HG02981 (cell line): ENCODE data around the gene CHST13.
"Not testable (repeated sequence)": the region's sequence is repeated elsewhere in the genome, so short reads cannot be mapped to it uniquely, and the experiment has no call there.

Experiments used
- ATAC-seq: cut with Tn5 transposase; IDR thresholded peaks from one replicate; pipeline ENCODE4 v1.9.1; 2021; ENCODE audit warnings: mild to moderate bottlenecking, moderate library complexity; ENCODE audit not compliant: unreplicated experiment

CHST13 gene

GRCh38 chr3:126581569-126581968 is 57.6 kb downstream of the CHST13 start:
- ATAC-seq, result no peak

GRCh38 chr3:126582311-126582710 is 58.4 kb downstream of the CHST13 start:
- ATAC-seq, result no peak

GRCh38 chr3:126591515-126591914 is 67.6 kb downstream of the CHST13 start:
- not testable (repeated sequence) for ATAC-seq
